Liver (tissue), 9 donors: Measurements from ENCODE around the gene SPA17. TPM values are rescaled to one million over a fixed set of nuclear protein-coding genes. Genes with fewer than 3 reads are reported as not detected.
A peak's percentile ranks its signal among the peaks of the same experiment; 100 is the strongest.

ENCODE experiments used
- DNase-seq: peaks from one replicate; pipeline ENCODE4 v3.0.0-alpha.2; 2017; ENCODE audit warnings: low spot score
- H3K27ac ChIP-seq, 2 donors: one replicate each; pipeline ENCODE4 v1.7.0; 2013; ENCODE audit warnings: inconsistent platforms in 2 of 2, low read length in 2 of 2, control low read depth in 1 of 2, low read depth in 1 of 2, mild to moderate bottlenecking in 1 of 2
- H3K27me3 ChIP-seq, 4 donors: one replicate each; pipeline versions ENCODE4 v1.6.1 to v1.7.0; 2013; ENCODE audit warnings: low read length in 3 of 4, inconsistent platforms in 1 of 4, mild to moderate bottlenecking in 1 of 4, moderate library complexity in 1 of 4; ENCODE audit not compliant: control insufficient read depth in 4 of 4, insufficient read depth in 4 of 4
- H3K36me3 ChIP-seq, 4 donors: one replicate each; pipeline versions ENCODE4 v1.6.1 to v1.7.0; 2013; ENCODE audit warnings: low read length in 3 of 4, mild to moderate bottlenecking in 3 of 4, low read depth in 1 of 4, moderate library complexity in 1 of 4; ENCODE audit not compliant: control insufficient read depth in 4 of 4, insufficient read depth in 3 of 4
- H3K4me1 ChIP-seq, 4 donors: one replicate each; pipeline versions ENCODE4 v1.6.1 to v1.7.0; 2013; ENCODE audit warnings: low read length in 3 of 4, mild to moderate bottlenecking in 3 of 4, moderate library complexity in 1 of 4; ENCODE audit not compliant: control insufficient read depth in 4 of 4, insufficient read depth in 4 of 4
- H3K4me3 ChIP-seq, 3 donors: one replicate each; pipeline versions ENCODE4 v1.6.1 to v1.7.0; 2013; ENCODE audit warnings: low read length in 3 of 3, control low read depth in 1 of 3, low read depth in 1 of 3, mild to moderate bottlenecking in 1 of 3
- H3K9ac ChIP-seq, 2 donors: one replicate each; pipeline ENCODE4 v1.7.0; 2013; ENCODE audit warnings: low read length in 2 of 2, mild to moderate bottlenecking in 2 of 2, moderate library complexity in 2 of 2, control low read depth in 1 of 2, low read depth in 1 of 2
- H3K9me3 ChIP-seq, 4 donors: one replicate each; pipeline versions ENCODE4 v1.6.1 to v1.7.0; 2013; ENCODE audit warnings: low read length in 3 of 4; ENCODE audit not compliant: control insufficient read depth in 4 of 4
- FOXA1 ChIP-seq: IDR thresholded peaks from 2 replicates; pipeline ENCODE4 v1.6.1; 2016; ENCODE audit warnings: antibody characterized with exemption
- FOXA2 ChIP-seq: IDR thresholded peaks from 2 replicates; pipeline ENCODE4 v1.6.1; 2016; ENCODE audit warnings: antibody characterized with exemption
- GABPA ChIP-seq, 2 donors: IDR thresholded peaks in 1 of 2; conservative IDR thresholded peaks in 1 of 2; 2 replicates each; pipeline ENCODE4 v1.6.1; 2016; ENCODE audit warnings: antibody characterized with exemption in 2 of 2, mild to moderate bottlenecking in 1 of 2, moderate library complexity in 1 of 2
- HNF4A ChIP-seq, 2 donors: conservative IDR thresholded peaks; 2 replicates each; pipeline ENCODE4 v1.6.1; 2016; ENCODE audit warnings: antibody characterized with exemption in 2 of 2, mild to moderate bottlenecking in 2 of 2
- HNF4G ChIP-seq: IDR thresholded peaks from 2 replicates; pipeline ENCODE4 v1.6.1; 2016; ENCODE audit warnings: antibody characterized with exemption
- JUND ChIP-seq, 2 donors: IDR thresholded peaks; 2 replicates each; pipeline ENCODE4 v1.6.1; 2016; ENCODE audit warnings: antibody characterized with exemption in 2 of 2
- RAD21 ChIP-seq, 2 donors: IDR thresholded peaks; 2 replicates each; pipeline ENCODE4 v1.6.1; 2016; ENCODE audit warnings: antibody characterized with exemption in 2 of 2, mild to moderate bottlenecking in 2 of 2
- RXRA ChIP-seq, 2 donors: IDR thresholded peaks; 2 replicates each; pipeline ENCODE4 v1.6.1; 2017 to 2018; ENCODE audit warnings: antibody characterized with exemption in 2 of 2, mild to moderate bottlenecking in 1 of 2
- SP1 ChIP-seq: IDR thresholded peaks from 2 replicates; pipeline ENCODE4 v1.6.1; 2018; ENCODE audit warnings: antibody characterized with exemption, mild to moderate bottlenecking
- TAF1 ChIP-seq: conservative IDR thresholded peaks from 2 replicates; pipeline ENCODE4 v1.6.1; 2016; ENCODE audit warnings: antibody characterized with exemption, mild to moderate bottlenecking
- YY1 ChIP-seq: IDR thresholded peaks from 2 replicates; pipeline ENCODE4 v1.6.1; 2016; ENCODE audit warnings: antibody characterized with exemption, mild to moderate bottlenecking
- WGBS: extraction: QIAGEN DNeasy Blood & Tissue Kit; methylation state at CpG from one replicate; pipeline ENCODE4 v1.1.7; 2013; 5-methylcytosine and 5-hydroxymethylcytosine counted together
- polyA plus RNA-seq, 2 donors: library from polyadenylated mRNA; stranded (reverse) in 1 of 2; unstranded in 1 of 2; fragments of 200-250 nt in 1 of 2; fragments of >200 nt in 1 of 2; fragmentation: Nextera tagmentation in 1 of 2; extraction: Ambion mirVana in 1 of 2; gene quantifications; one replicate each; pipeline versions ENCODE4 v1.2.1 to v1.2.3, GENCODE V29; 2013 to 2015
- total RNA-seq, 2 donors: library from RNA; depleted of rRNA; stranded (reverse); fragments of >200 nt; gene quantifications; one replicate each; pipeline ENCODE4 v1.2.3, GENCODE V29; 2014
- TF ChIP-seq, protein P1 (sequence below): IDR thresholded peaks from 2 replicates; pipeline ENCODE4 v1.6.1; 2016; ENCODE audit warnings: antibody characterized with exemption
- TF ChIP-seq, protein P2 (sequence below): IDR thresholded peaks from 2 replicates; pipeline ENCODE4 v1.6.1; 2016; ENCODE audit warnings: antibody characterized with exemption
- TF ChIP-seq, protein P3 (sequence below): IDR thresholded peaks from 2 replicates; pipeline ENCODE4 v1.6.1; 2016; ENCODE audit warnings: antibody characterized with exemption
- TF ChIP-seq, protein P4 (sequence below): IDR thresholded peaks from 2 replicates; pipeline ENCODE4 v1.6.1; 2016; ENCODE audit warnings: antibody characterized with exemption, mild to moderate bottlenecking
- donor health status: healthy.
- donor health status: healthy.
- donor health status: healthy.
- donor health status: healthy.
- donor health status: healthy.

Gene SPA17
- total and polyA plus RNA-seq, 4 donors = 0.47 to 3.2 (median 1.9) TPM

DNA sequence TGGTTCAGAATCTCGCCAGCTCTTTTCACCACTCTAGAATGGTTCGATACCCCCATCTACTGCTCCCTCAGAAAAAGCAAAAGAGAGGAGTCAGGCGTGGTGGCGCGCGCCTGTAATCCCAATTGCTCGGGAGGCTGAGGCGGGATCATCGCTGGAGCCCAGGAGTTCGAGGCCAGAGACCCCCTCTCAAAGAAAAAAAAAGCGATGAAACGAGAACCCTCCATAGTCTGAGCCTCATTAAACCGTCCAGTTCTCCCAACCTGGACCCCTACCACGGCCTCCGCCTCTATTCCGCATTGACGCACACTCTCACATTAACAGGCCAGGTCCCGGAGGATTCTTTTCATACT, 439 bp downstream of the SPA17 start:
- Histone ChIP-seq H3K27me3 (no peaks in the 10 kb centered on the region), H3K9me3 (no peaks in the 10 kb centered on the region), H3K9ac (no peak overlapping the region), H3K27ac (peak overlapping the region in 1 of 2 donors; percentile 46), H3K36me3 (no peaks in the 10 kb centered on the region), H3K4me1 (peaks cover 7 to 21% (median 11%) of the 10 kb centered on the region in 4 donors), H3K4me3 (peak overlapping the region; percentile 76 to 96 (median 82))
- no peak for DNase-seq
- TF ChIP-seq, protein P1, sequence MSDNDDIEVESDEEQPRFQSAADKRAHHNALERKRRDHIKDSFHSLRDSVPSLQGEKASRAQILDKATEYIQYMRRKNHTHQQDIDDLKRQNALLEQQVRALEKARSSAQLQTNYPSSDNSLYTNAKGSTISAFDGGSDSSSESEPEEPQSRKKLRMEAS = no peak
- TF ChIP-seq JUND (IDR thresholded peaks at IDR 0.05) (no peak), FOXA1 (no peak), TAF1 (no peak), HNF4G (no peak), RAD21 (IDR thresholded peaks at IDR 0.05) (no peak)
- TF ChIP-seq, protein P2, sequence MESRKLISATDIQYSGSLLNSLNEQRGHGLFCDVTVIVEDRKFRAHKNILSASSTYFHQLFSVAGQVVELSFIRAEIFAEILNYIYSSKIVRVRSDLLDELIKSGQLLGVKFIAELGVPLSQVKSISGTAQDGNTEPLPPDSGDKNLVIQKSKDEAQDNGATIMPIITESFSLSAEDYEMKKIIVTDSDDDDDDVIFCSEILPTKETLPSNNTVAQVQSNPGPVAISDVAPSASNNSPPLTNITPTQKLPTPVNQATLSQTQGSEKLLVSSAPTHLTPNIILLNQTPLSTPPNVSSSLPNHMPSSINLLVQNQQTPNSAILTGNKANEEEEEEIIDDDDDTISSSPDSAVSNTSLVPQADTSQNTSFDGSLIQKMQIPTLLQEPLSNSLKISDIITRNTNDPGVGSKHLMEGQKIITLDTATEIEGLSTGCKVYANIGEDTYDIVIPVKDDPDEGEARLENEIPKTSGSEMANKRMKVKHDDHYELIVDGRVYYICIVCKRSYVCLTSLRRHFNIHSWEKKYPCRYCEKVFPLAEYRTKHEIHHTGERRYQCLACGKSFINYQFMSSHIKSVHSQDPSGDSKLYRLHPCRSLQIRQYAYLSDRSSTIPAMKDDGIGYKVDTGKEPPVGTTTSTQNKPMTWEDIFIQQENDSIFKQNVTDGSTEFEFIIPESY = no peak
- TF ChIP-seq, protein P3, sequence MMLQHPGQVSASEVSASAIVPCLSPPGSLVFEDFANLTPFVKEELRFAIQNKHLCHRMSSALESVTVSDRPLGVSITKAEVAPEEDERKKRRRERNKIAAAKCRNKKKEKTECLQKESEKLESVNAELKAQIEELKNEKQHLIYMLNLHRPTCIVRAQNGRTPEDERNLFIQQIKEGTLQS = no peak
- WGBS = 30% methylated on average over 18 of the region's 18 CpGs

DNA sequence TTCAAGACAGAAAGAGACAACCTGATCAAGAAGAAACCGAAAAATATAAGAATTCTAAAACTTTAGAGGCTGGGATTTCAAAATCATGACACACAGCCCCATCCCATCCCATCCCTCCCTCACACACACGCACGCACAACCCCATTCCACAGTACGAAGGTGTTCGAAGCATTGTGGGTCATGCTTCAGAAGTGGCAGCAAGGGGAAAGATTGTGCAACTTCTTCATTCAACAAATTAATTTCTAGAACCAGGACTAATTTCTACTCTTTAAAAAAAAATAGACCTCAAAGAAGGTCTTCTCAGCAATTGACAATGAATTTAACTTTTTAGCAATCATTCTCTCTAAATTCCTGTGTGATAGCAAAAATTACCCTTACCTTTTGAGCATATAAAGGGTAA, 867 bp downstream of the SPA17 start:
- no peaks in the 10 kb centered on the region for H3K27me3 ChIP-seq
- H3K27ac ChIP-seq = no peak overlapping the region
- H3K36me3 ChIP-seq = no peaks in the 10 kb centered on the region
- H3K9me3 ChIP-seq = no peaks in the 10 kb centered on the region
- DNase-seq = no peak
- WGBS = 88% methylated on average over 5 of the region's 5 CpGs
- TF ChIP-seq, protein P4, sequence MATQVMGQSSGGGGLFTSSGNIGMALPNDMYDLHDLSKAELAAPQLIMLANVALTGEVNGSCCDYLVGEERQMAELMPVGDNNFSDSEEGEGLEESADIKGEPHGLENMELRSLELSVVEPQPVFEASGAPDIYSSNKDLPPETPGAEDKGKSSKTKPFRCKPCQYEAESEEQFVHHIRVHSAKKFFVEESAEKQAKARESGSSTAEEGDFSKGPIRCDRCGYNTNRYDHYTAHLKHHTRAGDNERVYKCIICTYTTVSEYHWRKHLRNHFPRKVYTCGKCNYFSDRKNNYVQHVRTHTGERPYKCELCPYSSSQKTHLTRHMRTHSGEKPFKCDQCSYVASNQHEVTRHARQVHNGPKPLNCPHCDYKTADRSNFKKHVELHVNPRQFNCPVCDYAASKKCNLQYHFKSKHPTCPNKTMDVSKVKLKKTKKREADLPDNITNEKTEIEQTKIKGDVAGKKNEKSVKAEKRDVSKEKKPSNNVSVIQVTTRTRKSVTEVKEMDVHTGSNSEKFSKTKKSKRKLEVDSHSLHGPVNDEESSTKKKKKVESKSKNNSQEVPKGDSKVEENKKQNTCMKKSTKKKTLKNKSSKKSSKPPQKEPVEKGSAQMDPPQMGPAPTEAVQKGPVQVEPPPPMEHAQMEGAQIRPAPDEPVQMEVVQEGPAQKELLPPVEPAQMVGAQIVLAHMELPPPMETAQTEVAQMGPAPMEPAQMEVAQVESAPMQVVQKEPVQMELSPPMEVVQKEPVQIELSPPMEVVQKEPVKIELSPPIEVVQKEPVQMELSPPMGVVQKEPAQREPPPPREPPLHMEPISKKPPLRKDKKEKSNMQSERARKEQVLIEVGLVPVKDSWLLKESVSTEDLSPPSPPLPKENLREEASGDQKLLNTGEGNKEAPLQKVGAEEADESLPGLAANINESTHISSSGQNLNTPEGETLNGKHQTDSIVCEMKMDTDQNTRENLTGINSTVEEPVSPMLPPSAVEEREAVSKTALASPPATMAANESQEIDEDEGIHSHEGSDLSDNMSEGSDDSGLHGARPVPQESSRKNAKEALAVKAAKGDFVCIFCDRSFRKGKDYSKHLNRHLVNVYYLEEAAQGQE = no peak
- TF ChIP-seq TAF1 = no peak
- TF ChIP-seq SP1 = no peak
- TF ChIP-seq FOXA2 = no peak
- no peak for TF ChIP-seq RXRA (IDR thresholded peaks at IDR 0.05)
- TF ChIP-seq, protein P1 = no peak
- no peak for TF ChIP-seq YY1
- no peak for TF ChIP-seq FOXA1
- no peak for TF ChIP-seq JUND (IDR thresholded peaks at IDR 0.05)
- no peak overlapping the region for H3K4me3 ChIP-seq
- H3K9ac ChIP-seq = no peak overlapping the region
- H3K4me1 ChIP-seq = peaks cover 7 to 21% (median 11%) of the 10 kb centered on the region in 4 donors

DNA sequence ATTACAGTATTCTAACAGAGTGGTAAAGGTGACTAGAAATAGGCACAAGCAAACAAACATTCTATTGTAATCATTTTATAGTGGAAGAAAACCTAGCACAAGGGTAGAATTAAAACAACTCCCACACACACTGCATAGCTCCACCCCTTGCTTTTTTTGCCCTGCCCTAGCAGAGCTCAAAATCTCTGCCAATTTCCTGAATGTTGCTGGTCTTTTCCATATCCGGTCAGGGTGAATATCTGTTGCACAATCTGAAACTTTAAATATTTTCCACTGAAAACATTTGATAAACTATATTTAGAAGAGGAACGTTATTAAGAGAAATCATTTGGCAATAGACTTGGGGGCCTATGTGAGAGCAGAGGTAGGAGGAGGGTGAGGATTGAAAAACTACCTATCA, 2.7 kb downstream of the SPA17 start:
- H3K4me1 ChIP-seq = peaks cover 7 to 19% (median 11%) of the 10 kb centered on the region in 4 donors
- 3% methylated on average over 2 of the region's 2 CpGs for WGBS
- DNase-seq = no peak
- no peaks in the 10 kb centered on the region for H3K27me3 ChIP-seq
- no peak overlapping the region for H3K9ac ChIP-seq
- no peak overlapping the region for H3K27ac ChIP-seq
- H3K9me3 ChIP-seq = no peaks in the 10 kb centered on the region
- H3K36me3 ChIP-seq = no peaks in the 10 kb centered on the region
- H3K4me3 ChIP-seq = no peak overlapping the region
- TF ChIP-seq, protein P2 = peak; percentile 26
- TF ChIP-seq FOXA1 (no peak), SP1 (peak; percentile 42), GABPA (IDR thresholded peaks at IDR 0.05 in 1 of 2, conservative IDR thresholded peaks at IDR 0.05 in 1 of 2) (peak; percentile 46 to 73), JUND (IDR thresholded peaks at IDR 0.05) (peak in 1 of 2 donors; percentile 14), HNF4A (conservative IDR thresholded peaks at IDR 0.05) (peak in 1 of 2 donors; percentile 19), RAD21 (IDR thresholded peaks at IDR 0.05) (no peak), RXRA (IDR thresholded peaks at IDR 0.05) (peak in 1 of 2 donors; percentile 17), YY1 (peak; percentile 26)
- TF ChIP-seq, protein P4 = peak; percentile 12
